Stimulated activated CD4-positive, alpha-beta T cell treated with anti-CD3 and anti-CD28 coated beads, TNF-alpha, amount 100 ng/mL, for 48 hours (primary cell): ENCODE measurements around the gene GPR142.

Experiments
- DNase-seq, 3 donors: peaks; one replicate each; pipeline ENCODE4 v3.0.0-alpha.2; 2020; ENCODE audit warnings: low read depth in 3 of 3

GPR142 gene, protein sequence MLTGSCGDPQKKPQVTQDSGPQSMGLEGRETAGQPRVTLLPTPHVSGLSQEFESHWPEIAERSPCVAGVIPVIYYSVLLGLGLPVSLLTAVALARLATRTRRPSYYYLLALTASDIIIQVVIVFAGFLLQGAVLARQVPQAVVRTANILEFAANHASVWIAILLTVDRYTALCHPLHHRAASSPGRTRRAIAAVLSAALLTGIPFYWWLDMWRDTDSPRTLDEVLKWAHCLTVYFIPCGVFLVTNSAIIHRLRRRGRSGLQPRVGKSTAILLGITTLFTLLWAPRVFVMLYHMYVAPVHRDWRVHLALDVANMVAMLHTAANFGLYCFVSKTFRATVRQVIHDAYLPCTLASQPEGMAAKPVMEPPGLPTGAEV

DNA sequence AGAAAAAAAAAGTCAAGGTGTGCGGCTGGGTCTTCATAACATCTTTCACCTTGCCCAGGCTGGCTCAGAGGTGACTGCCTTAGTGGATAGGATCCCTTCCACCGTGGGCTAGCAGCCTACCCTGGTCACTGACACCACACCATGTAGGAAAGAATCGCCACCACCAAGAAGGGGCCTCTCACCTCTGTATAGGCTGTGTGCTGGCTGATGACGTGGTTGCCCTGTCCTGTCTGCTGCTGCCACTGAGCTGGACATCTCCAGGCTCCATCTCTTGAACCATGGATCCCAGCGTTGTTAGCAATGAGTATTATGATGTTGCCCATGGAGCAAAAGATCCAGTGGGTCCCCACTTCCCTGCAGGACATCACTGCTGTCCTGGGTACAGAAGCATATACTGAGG, at the start of gene GPR142:
Gene GPR142, plus strand, starts transcription at position 301 of the 400 bp plus-strand sequence. CDS start 2,035 bp downstream, outside the sequence.
- DNase-seq, result no peak

DNA sequence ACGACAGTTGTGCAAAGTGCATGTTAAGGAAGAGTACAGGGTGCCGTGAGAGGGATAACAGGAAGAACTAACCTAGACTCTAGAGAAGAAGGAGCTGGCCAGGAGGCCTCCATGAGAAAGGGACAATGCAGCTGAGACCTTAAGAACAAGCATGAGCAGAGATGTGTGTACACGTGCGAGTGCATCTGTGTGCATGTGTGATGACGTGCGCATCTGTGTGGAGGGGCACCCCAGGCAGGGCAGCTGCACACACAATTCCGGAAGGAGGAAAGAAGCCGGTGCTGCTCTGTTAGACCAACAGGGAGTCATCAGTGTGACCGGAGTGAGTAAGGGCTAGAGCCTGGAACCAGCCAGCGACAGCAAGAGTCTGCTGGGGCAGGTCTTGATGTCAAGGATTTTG, 48.9 kb upstream of the GPR142 start:
- no peak for DNase-seq

DNA sequence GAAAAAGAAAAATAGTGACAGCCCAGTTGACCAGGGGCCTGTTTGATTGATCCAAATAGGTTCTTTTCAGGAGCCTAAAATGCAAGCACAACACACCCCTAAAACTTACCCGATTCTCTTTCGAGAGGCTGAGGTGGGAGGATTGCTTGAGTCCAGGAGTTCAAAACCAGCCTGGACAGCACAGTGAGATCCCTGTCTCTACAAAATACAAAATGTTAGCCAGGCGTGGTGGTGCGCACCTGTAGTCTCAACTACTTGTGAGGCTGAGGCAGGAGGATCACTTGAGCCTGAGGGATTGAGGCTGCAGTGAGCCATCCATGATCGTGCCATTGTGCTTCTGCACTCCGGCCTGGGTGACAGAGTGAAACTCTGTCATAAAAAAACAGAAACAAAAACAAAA, 42.8 kb upstream of the GPR142 start:
- DNase-seq, result no peak

- no peak for DNase-seq
Measured at GRCh38 chr17:74325376-74325742, 41.9 kb upstream of the GPR142 start.

DNA sequence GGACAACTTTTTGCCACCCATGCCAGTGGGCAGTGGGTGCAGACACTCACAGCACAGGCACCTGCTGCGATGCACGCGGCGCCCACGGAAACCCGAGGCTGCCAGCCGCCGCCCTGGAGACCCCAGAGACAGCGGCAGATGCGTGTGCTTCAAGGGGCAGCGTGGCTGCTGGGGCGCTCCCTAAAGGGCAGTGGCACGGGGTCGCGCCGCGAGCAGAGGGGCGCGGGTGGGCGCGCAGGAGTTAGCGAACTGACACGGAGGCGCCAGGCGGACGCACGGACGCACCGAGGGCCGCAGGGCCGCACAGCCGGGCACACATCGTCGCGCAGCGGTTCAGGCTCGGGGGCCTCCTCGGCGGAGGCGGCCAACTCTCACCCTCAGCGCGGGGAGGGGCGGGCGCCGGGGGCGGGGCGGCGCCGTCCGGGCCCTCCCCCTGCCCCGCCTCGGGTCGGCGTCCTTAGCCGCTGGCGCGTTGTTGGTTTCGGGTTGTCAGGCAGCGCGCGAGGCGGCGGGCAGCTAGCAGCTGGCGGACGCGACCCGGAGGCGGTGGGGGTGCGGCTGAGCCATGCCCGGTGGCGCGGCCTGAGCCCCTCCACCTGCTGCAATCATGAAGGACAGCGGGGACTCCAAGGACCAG, 41.4 kb upstream of the GPR142 start, which contains the start of gene KIF19:
Gene KIF19, plus strand, starts transcription at position 484 of the 637 bp plus-strand sequence. Its CDS starts 124 bp downstream, at position 608.
- peak; percentile 8 to 37 (median 32) for DNase-seq

DNA sequence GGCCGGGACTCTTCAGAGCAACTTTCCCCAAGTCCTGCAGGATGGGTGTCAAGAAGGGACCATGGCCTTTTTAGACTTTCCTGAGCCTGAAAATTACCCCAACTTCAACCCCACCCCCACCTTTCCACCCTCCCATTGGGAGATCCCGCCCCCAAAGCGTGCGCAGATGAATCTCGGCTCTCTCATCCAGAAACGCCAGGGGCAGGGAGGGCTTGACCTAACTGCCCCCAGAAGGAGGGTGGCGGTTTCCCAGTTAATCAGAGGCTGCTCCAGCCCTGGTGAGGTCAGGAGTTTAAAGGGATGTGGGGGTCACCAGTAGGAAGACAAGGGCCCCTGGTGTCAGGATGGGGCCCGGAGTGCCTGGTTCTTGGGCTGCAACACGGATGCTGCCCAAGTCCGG, 40.8 kb upstream of the GPR142 start:
- DNase-seq, result no peak

GRCh38 chr17:74328487-74328886, 38.8 kb upstream of the GPR142 start:
- DNase-seq, result no peak

- DNase-seq, result no peak
Measured at GRCh38 chr17:74329378-74329777, 37.9 kb upstream of the GPR142 start.

DNA sequence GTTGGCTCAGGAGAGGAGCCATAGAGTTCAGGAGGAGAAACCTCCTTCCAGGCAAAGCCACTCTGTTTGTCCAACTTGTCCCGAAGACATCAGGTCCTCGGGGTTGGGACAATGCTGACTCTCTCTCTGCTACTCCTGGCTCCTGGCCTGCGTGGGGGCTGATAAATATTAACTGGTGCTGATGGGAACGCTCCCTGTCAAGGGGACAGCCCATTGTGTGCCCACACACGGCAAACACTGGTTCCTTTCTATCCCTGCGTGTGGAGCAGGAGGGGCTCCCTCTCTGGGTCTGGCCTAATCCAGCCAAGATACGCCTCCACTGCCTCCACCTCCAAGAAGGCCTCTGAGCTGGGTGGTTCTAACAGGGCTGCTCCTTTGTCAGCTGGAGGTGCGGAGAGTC, 36.9 kb upstream of the GPR142 start:
- DNase-seq, result no peak

GRCh38 chr17:74332017-74332650, 35.2 kb upstream of the GPR142 start:
- DNase-seq, result no peak

GRCh38 chr17:74332763-74333283, 34.5 kb upstream of the GPR142 start:
- no peak for DNase-seq

DNA sequence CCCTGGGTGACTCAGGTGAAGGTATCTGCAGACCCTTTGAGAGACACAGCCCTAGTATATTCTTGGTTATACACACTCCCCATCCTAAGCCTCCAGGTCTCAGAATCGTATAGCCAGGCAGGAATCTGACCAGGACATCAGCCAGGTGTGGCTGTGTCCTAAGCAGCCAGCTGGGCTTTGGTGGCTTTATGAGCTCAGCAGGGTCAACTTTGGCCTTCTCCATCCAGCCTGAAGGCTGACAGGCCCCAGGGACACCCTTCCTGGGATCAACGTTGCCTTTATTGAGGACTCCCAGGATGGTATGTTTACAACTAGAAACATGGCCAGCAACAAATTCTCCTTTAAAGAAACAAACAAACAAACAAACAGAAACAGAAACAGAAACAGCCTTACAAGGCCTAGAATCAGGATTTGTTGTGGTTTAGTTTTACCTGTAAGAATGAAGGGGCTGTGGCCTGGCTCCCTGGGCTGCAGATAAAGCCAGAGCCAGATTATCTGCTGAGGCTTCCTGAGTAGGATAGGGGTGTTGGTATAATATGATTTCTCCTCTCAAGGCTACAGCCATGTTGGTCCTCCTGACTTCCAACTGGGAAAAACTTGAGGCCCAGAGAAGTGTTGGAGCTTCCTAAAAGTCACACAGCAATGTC, 32.8 kb upstream of the GPR142 start:
- no peak for DNase-seq

- no peak for DNase-seq
Measured at GRCh38 chr17:74335529-74336062, 31.7 kb upstream of the GPR142 start.

DNA sequence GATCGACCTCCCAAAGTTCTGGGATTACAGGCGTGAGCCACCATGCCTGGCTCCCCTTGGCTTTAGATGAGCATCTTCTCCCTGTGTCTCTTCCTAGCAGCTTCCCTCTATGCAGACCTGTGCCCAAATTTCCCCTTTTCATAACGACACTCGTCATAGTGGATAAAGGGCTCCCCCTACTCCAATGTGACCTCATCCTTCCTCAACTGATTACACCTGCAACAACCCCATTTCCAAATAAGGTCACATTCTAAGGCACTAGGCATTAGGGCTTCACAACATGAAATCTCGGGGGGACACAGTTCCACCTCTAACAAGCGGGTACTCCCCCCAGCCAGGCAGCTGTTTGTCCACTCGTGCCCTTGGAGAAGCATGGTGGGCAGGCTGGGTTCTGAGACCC, 31.0 kb upstream of the GPR142 start:
- no peak for DNase-seq

DNA sequence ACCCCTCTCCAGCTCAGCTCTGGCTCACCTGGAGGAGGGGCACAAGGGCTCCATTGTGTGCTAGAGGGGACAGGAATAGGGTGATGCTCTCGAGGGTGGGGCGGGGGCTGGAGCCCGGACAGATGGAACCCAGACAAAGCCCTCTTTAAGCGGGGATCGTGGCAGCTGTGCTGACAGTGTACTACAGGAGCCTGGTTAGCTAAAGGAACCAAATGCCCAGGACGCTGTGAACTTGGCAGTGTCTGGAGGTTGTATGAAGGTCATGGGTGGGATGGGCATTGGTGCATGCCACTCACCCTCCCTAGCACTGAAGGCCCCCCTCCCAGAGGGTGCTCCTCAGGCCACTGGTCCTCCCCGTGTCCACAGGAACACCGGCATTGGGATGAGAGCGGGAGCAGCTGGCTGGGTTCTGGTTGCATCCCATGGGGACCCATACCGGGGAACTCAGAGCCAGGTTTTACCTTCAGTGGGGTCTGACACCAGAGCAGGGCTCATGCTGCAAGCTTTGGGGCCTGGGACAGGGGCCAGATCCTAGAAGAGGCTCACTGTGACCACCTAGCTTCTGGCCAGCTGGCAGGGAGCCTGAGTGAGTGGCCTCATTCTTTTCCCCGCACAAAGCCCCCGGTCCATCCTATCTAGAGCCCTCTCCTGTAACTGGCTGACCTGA, 29.3 kb upstream of the GPR142 start:
- no peak for DNase-seq

DNA sequence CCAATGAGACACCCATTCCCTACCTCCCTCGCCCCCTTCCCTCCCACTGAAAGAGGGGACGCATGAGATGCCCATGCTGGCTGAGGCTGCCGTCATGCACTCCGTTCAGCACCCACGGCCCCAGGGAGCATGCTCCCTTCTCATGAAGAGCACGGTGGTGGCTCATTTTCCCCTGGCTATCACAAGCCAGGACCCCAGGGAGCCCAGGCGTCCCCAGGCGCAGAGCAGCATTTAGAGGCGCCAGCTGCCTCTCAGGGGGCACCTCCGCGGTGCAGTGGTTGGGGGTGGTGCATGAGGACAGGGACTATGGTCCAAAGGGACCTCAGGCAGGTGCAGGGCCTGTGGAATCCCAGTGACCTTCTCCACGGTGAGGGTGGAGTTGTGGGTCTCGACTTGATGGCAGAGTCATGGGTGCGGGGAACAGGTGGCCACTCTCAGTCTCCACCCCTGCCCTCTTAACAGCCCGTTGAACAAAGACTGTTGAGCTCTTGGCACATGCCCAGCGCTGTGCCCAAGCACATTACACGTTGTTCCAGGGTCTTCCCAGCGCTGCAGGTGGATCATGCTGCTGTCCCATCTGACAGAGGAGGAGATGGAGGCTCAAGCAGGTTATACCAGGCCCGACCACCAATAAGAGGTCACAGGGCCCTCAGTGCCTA, 27.6 kb upstream of the GPR142 start:
- DNase-seq, result no peak

GRCh38 chr17:74340470-74341023, 26.8 kb upstream of the GPR142 start:
- DNase-seq, result no peak

DNA sequence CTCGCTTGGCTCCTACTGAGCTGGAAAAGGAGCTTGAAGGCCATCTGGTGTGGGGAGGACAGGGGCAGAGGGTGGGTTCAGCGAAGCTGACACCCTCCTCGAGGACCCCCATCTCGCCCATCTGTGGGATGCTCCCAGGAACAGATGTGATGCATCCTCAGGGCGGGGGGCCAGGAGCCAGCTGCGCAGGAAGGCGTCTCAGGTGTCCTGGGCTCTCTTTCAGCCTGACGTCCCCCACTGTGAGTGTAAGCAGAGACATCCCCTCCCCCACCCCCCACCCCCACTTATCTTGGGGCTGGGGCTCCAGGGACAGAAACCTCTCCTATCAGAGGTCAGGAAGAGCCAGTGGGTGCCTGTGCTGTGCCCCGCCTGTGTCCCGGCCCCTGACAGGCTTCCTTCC, 25.1 kb upstream of the GPR142 start:
- no peak for DNase-seq

DNA sequence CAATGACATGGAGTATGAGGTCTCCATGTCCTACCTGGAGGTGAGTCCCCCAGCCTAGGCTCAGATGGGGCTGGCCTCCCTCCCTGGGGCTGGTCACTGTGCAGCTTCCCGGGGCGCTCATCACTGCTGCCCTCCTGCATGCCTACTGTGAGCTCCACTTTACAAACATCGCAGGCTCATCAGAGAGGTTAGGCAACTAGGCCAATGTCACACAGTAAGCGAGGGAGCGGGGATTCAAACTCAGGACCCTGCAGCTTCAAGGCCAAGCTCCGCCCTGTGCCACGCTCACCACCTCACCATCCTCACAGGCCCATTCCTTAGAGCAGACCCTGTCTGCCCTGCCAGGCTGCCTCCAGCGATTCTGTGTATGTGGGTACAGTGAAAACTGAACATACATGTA, 24.2 kb upstream of the GPR142 start:
- no peak for DNase-seq

GRCh38 chr17:74343526-74344284, 23.6 kb upstream of the GPR142 start:
- DNase-seq, result no peak
